Left forelimb (tissue), 1 donor: ENCODE data around the gene CACUL1.
A peak's percentile ranks its signal among the peaks of the same experiment; 100 is the strongest.
"Not testable (repeated sequence)": the region's sequence is repeated elsewhere in the genome, so short reads cannot be mapped to it uniquely, and the experiment has no call there.

Experiments
- DNase-seq: peaks from one replicate; pipeline ENCODE4 v3.0.0-alpha.2; 2018; ENCODE audit warnings: low spot score

Gene CACUL1

GRCh38 chr10:118768041-118768919, 13.5 kb upstream of the CACUL1 start:
- no peak for DNase-seq

GRCh38 chr10:118767297-118768040, 12.7 kb upstream of the CACUL1 start:
- no peak for DNase-seq

GRCh38 chr10:118764195-118764594, 9.4 kb upstream of the CACUL1 start:
- DNase-seq: no peak

GRCh38 chr10:118763202-118763988, 8.6 kb upstream of the CACUL1 start:
- DNase-seq: no peak

GRCh38 chr10:118760265-118760664, 5.5 kb upstream of the CACUL1 start:
- DNase-seq: no peak

- no peak for DNase-seq
Measured at GRCh38 chr10:118758449-118758848, 3.7 kb upstream of the CACUL1 start.

GRCh38 chr10:118754229-118754555, 578 bp downstream of the CACUL1 start:
- peak; percentile 70 for DNase-seq

- DNase-seq: no peak
Measured at GRCh38 chr10:118753331-118754228, 1.2 kb downstream of the CACUL1 start.

GRCh38 chr10:118752409-118752808, 2.4 kb downstream of the CACUL1 start:
- no peak for DNase-seq

- DNase-seq: no peak
Measured at GRCh38 chr10:118751265-118751664, 3.5 kb downstream of the CACUL1 start.

GRCh38 chr10:118748041-118748440, 6.7 kb downstream of the CACUL1 start:
- DNase-seq: no peak

GRCh38 chr10:118746246-118746645, 8.5 kb downstream of the CACUL1 start:
- DNase-seq: no peak

- DNase-seq: no peak
Measured at GRCh38 chr10:118745056-118745455, 9.7 kb downstream of the CACUL1 start.

GRCh38 chr10:118744346-118744918, 10.3 kb downstream of the CACUL1 start:
- DNase-seq: not testable (repeated sequence)

- DNase-seq: no peak
Measured at GRCh38 chr10:118742782-118743181, 12.0 kb downstream of the CACUL1 start.

- no peak for DNase-seq
Measured at GRCh38 chr10:118742032-118742431, 12.7 kb downstream of the CACUL1 start.

- no peak for DNase-seq
Measured at GRCh38 chr10:118738406-118738805, 16.4 kb downstream of the CACUL1 start.

GRCh38 chr10:118737603-118738302, 17.0 kb downstream of the CACUL1 start:
- no peak for DNase-seq

- no peak for DNase-seq
Measured at GRCh38 chr10:118735294-118735693, 19.5 kb downstream of the CACUL1 start.

- DNase-seq: no peak
Measured at GRCh38 chr10:118734475-118734874, 20.3 kb downstream of the CACUL1 start.
